Immature natural killer cell (primary cell): Measurements from ENCODE around the gene DBET. TPM values are rescaled to one million over a fixed set of nuclear protein-coding genes. Genes with fewer than 3 reads are reported as not detected.
"Not testable (repeated sequence)": the region's sequence is repeated elsewhere in the genome, so short reads cannot be mapped to it uniquely, and the experiment has no call there.

Experiments
- DNase-seq, 3 donors: peaks; one replicate each; pipeline ENCODE4 v3.0.0; 2022; ENCODE audit warnings: mixed read lengths in 1 of 3
- H3K27ac Mint-ChIP-seq, 6 donors: one replicate each; pipeline ENCODE4 v1.8.0; 2020; ENCODE audit warnings: mixed read lengths in 6 of 6, mild to moderate bottlenecking in 5 of 6, inconsistent platforms in 4 of 6, moderate library complexity in 3 of 6
- H3K27me3 Mint-ChIP-seq, 3 donors: one replicate each; pipeline ENCODE4 v1.8.0; 2020 to 2021; ENCODE audit warnings: low read depth in 3 of 3, mild to moderate bottlenecking in 3 of 3, mixed read lengths in 3 of 3, moderate library complexity in 3 of 3, inconsistent platforms in 1 of 3
- H3K36me3 Mint-ChIP-seq, 3 donors: one replicate each; pipeline ENCODE4 v1.8.0; 2020; ENCODE audit warnings: mixed read lengths in 3 of 3, inconsistent platforms in 2 of 3, mild to moderate bottlenecking in 2 of 3
- H3K4me1 Mint-ChIP-seq, 2 donors: one replicate each; pipeline ENCODE4 v1.8.0; 2020; ENCODE audit warnings: inconsistent platforms in 2 of 2, mild to moderate bottlenecking in 2 of 2, mixed read lengths in 2 of 2, moderate library complexity in 1 of 2
- H3K4me3 Mint-ChIP-seq, 5 donors: one replicate each; pipeline ENCODE4 v1.8.0; 2020; ENCODE audit warnings: mild to moderate bottlenecking in 5 of 5, mixed read lengths in 5 of 5, inconsistent platforms in 3 of 5, moderate library complexity in 3 of 5
- H3K9me3 Mint-ChIP-seq, 6 donors: one replicate each; pipeline ENCODE4 v1.8.0; 2020; ENCODE audit warnings: mild to moderate bottlenecking in 6 of 6, mixed read lengths in 6 of 6, inconsistent platforms in 4 of 6, moderate library complexity in 3 of 6
- polyA plus RNA-seq, 3 donors: library from polyadenylated mRNA; unstranded; fragments of 300-500 nt; fragmentation: Illumina TruSeq; gene quantifications; one replicate each; pipeline ENCODE4 v1.2.3, GENCODE V29; 2021

Gene DBET
- polyA plus RNA-seq, 3 donors from 2014 or later, result not detected

- DNase-seq, H3K27me3 Mint-ChIP-seq, H3K4me3 Mint-ChIP-seq, H3K36me3 Mint-ChIP-seq, H3K9me3 Mint-ChIP-seq, H3K27ac Mint-ChIP-seq, H3K4me1 Mint-ChIP-seq: not testable (repeated sequence)
These were observed 37.2 kb downstream of the DBET start for GRCh38 chr4:190101525-190101924.

- H3K27ac Mint-ChIP-seq, DNase-seq, H3K27me3 Mint-ChIP-seq, H3K4me3 Mint-ChIP-seq, H3K4me1 Mint-ChIP-seq, H3K36me3 Mint-ChIP-seq, H3K9me3 Mint-ChIP-seq: not testable (repeated sequence)
These were observed 41.9 kb downstream of the DBET start for GRCh38 chr4:190106191-190106590.

DNA sequence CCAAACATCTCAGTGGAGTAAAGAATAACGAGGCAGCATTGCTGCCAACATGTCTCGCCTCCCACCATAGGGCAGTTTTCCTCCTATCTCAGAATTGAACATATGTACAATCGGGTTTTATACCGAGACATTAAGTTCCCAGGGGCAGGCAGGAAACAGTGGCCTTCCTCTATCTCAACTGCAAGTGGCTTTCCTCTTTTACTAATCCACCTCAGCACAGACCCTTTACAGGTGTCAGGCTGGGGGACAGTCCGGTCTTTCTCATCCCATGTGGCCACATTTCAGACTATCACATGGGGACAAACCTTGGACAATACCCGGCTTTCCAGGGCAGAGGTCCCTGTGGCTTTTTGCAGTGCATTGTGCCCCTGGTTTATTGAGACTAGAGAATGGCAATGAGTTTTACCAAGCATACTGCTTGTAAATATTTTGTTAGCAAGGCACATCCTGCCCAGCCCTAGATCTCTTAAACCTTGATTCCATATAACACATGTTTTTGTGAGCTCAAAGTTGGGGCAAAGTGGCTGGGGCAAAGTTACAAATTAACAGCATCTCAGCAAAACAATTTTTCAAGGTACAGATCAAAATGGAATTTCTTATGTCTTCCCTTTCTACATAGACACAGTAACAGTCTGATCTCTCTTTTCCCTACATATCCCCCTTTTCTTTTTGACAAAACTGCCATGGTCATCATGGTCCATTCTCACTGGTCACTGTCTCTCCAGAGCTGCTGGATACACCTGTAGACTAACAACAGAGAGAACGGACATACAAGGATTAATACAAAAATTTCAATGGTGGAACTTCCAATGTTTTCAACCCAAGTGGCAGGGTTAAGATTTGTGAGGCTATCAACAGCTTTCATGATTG, 42.5 kb downstream of the DBET start:
- not testable (repeated sequence) for DNase-seq

GRCh38 chr4:190107766-190108485, 43.6 kb downstream of the DBET start:
- H3K9me3 Mint-ChIP-seq, H3K27me3 Mint-ChIP-seq, H3K36me3 Mint-ChIP-seq, H3K4me1 Mint-ChIP-seq, DNase-seq, H3K4me3 Mint-ChIP-seq, H3K27ac Mint-ChIP-seq: not testable (repeated sequence)

More for the DNA sequence above, 42.5 kb downstream of the DBET start:
- not testable (repeated sequence) for H3K27me3 Mint-ChIP-seq, H3K4me3 Mint-ChIP-seq, H3K4me1 Mint-ChIP-seq, H3K36me3 Mint-ChIP-seq, H3K27ac Mint-ChIP-seq, H3K9me3 Mint-ChIP-seq

DNA sequence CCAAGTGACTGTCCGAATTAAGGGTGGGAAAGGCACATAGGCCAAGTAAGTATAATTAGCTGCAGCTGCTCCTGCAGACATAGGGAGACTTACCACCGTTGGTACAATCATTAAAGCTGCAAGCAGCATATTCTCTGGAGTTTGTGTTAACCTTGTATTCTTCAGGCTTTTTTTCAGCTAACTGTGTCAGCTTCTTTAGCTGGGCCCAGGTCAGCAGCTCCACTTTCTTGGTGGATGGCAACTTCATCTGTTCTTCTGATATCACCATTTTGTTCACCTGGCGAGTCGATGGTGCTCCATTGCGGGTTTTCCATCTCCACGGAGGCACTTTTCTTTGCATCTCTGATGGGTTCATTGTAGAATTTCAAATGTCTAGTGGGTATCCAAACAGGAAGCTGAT, 44.5 kb downstream of the DBET start:
- not testable (repeated sequence) for H3K27me3 Mint-ChIP-seq, H3K9me3 Mint-ChIP-seq, H3K36me3 Mint-ChIP-seq, H3K4me3 Mint-ChIP-seq, DNase-seq, H3K27ac Mint-ChIP-seq, H3K4me1 Mint-ChIP-seq

DNA sequence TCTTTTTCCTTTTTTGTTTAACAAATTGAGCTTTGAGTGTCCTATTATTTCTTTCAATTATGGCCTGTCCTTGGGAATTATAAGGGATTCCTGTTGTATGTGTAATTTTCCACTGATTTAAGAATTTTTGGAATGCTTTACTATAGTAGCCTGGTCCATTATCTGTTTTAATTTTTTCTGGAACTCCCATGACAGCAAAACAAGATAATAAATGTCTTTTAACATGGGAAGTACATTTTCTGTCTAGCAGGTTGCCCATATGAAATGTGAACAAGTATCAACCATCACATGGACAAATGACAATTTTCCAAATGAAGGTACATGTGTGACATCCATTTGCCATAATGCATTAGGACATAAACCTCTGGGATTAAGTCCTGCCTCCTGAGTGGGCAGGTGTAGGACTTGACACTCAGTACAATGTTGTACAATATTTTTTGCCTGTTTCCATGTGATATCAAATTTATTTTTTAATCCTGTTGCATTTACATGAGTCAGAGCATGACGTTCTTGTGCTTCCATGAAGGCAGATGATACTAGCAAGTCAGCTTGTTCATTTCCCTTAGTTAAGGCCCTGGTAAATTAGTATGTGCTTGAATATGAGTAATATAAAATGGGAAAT, 45.2 kb downstream of the DBET start:
- H3K27me3 Mint-ChIP-seq, H3K36me3 Mint-ChIP-seq, H3K9me3 Mint-ChIP-seq, H3K4me3 Mint-ChIP-seq, H3K4me1 Mint-ChIP-seq, H3K27ac Mint-ChIP-seq, DNase-seq: not testable (repeated sequence)

DNA sequence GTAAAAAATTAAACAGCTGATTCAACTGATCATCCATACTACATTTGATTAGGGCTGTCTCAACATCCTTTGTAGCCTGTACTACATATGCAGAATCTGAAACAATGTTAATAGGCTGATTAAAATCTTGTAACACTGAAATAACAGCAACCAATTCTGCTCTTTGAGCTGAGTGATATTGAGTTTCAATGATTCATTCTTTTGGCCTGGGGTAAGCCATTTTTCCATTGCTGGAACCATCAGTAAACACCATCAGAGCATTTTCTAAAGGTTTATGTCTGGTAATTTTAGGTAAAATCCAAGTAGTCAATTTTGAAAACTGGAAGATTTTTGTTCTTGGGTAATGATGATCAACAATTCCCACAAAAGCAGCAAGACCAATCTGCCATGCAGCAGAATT, 45.7 kb downstream of the DBET start:
- H3K9me3 Mint-ChIP-seq, DNase-seq, H3K27ac Mint-ChIP-seq, H3K4me3 Mint-ChIP-seq, H3K36me3 Mint-ChIP-seq, H3K27me3 Mint-ChIP-seq, H3K4me1 Mint-ChIP-seq: not testable (repeated sequence)

- H3K4me3 Mint-ChIP-seq, H3K9me3 Mint-ChIP-seq, H3K36me3 Mint-ChIP-seq: not testable (repeated sequence)
These were observed 46.4 kb downstream of the DBET start for GRCh38 chr4:190110570-190111295.

DNA sequence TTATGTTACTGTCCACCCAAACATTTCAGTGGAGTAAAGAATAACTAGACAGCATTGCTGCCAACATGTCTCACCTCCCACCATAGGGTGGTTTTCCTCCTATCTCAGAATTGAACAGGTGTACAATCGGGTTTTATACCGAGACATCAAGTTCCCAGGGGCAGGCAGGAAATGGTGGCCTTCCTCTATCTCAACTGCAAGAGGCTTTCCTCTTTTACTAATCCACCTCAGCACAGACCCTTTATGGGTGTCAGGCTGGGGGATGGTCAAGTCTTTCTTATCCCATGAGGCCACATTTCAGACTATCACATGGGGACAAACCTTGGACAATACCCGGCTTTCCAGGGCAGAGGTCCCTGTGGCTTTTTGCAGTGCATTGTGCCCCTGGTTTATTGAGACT, 48.6 kb downstream of the DBET start:
- not testable (repeated sequence) for H3K4me3 Mint-ChIP-seq, H3K27me3 Mint-ChIP-seq, H3K27ac Mint-ChIP-seq, H3K4me1 Mint-ChIP-seq, H3K9me3 Mint-ChIP-seq, H3K36me3 Mint-ChIP-seq, DNase-seq

More at GRCh38 chr4:190110570-190111295, 46.4 kb downstream of the DBET start:
- DNase-seq, H3K27ac Mint-ChIP-seq, H3K4me1 Mint-ChIP-seq, H3K27me3 Mint-ChIP-seq: not testable (repeated sequence)

GRCh38 chr4:190114991-190115390, 50.7 kb downstream of the DBET start:
- not testable (repeated sequence) for H3K4me3 Mint-ChIP-seq, H3K27ac Mint-ChIP-seq, H3K9me3 Mint-ChIP-seq, H3K27me3 Mint-ChIP-seq, H3K36me3 Mint-ChIP-seq, DNase-seq, H3K4me1 Mint-ChIP-seq

Other genes starting within 250 kb of the DBET start
- 10 to 100 TPM; 54.9 to 68.9 (median 67.3) TPM for gene FRG1, start 123.6 kb upstream of the DBET start, polyA plus RNA-seq
- not detected for gene FRG2, start 37.2 kb upstream of the DBET start, polyA plus RNA-seq
- not detected for gene DUX4, start 109.3 kb downstream of the DBET start, polyA plus RNA-seq